Raji (cell line): ENCODE data around the gene PHF13.

Experiments
- POLR2A ChIP-seq: IDR thresholded peaks from 2 replicates; pipeline ENCODE4 v1.6.1; 2011; ENCODE audit warnings: low read depth, low read length, control low read depth; ENCODE audit not compliant: insufficient read depth

The PHF13 gene

DNA sequence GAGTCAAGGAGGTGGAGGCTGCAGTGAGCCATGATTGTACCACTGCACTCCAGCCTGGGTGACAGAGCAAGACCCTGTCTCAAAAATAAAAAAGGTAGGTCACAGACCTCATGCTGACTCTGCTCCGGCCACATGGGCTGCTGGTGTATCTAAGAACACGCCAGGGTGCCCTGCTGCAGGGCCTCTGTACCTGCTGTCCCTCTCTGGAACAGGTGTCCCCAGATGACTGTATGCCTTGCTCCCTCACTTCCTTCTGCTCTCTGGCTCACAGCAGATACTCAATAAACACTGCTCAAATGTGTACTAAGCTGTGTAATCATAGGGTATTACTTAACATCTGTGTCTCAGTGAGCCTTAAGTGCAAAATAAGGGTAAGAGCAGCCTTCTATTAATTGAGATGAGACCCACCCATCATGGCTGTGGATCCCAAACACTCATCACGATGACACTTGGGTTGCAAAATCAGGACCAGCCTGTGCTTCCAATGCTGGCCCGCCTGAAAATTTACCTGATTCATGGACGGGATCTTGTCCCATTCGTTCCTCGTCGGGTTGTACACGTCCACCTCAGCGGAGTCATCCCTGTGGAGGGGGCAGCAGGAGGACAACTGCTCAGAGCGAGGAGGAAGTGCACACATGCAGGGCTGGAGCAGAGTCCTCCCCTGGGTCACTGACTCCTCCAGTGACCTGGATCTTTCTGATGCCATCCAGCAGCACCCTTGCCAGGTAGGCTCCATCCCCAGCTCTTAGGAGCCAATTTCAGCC, 18.4 kb upstream of the PHF13 start:
- no peak for TF ChIP-seq POLR2A

DNA sequence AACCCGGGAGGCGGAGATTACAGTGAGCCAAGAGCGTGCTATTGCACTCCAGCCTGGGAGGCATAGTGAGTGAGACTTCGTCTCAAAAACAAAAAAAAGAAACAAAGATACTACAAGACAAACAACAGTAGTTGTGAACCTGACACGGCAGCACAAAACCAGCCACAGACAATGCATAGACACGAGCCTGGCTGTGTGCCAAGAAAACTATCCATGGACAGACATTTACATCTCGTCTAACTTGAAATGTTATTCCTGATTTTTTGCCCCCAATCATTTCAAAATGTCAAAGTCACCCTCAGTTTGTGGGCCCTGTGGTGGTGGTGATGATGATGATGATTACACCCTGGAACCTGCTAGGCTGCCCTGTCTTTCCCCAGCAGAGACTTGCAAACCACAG, 17.2 kb upstream of the PHF13 start:
- no peak for TF ChIP-seq POLR2A

DNA sequence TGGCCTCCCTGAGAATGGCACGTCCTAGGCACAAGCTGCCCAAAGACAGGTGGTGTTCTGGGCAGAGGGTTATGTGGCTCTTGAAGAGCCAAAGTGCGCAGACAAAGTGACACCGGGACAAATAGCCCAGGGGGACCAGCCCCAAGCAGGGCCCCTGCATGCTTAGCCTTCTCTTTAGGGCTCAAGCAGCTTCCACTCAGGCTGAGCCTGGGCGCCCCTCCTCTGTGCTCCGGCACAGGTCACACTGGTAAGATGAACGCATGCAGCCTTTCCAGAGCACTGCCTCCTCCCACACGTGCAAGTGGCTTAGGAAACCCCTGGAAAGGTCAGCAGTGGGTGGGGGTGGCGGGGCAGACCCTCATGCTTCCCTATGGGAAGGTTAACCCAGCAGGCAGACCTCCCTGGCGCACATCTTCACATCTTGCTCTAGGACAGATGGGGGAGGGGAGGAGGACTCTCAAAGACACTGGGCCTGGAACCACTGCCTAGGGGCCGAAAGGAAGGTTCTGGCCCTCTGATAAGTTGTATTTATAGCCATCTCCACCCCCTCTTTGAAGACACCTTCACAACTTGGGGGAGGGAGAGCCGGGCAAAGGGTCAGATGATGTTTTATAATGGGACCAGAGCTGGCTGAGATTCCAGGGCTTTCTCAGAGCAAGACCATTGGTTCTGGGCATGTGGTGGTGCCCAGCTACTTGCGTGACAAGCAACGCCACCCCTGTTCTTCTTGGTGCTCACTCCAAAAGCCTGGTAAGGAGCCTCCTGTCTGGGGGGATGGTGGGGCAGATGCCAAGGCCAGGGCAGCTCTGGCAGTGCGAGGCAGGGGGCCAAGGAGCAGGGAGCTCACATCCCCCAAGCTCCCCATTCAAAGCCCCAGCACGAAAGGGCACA, 16.4 kb upstream of the PHF13 start:
- TF ChIP-seq POLR2A, result no peak

DNA sequence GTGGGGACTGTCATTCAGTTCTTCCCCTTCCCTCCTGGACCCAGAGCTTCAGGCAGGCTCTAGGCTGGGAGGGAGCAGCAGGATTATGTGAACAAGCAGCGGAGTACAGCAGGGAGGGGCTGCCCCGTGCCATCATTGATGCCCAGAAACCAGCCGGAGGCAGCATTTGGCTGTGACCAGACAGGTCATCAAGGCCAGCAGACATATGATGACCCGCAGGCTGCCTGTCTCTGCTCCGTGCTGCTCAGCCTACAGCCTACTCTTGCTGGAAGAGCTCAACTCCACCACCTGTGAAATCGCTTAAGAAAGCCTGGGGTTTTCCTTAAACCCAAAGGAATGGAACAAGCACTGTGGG, 15.8 kb upstream of the PHF13 start:
- TF ChIP-seq POLR2A, result no peak

DNA sequence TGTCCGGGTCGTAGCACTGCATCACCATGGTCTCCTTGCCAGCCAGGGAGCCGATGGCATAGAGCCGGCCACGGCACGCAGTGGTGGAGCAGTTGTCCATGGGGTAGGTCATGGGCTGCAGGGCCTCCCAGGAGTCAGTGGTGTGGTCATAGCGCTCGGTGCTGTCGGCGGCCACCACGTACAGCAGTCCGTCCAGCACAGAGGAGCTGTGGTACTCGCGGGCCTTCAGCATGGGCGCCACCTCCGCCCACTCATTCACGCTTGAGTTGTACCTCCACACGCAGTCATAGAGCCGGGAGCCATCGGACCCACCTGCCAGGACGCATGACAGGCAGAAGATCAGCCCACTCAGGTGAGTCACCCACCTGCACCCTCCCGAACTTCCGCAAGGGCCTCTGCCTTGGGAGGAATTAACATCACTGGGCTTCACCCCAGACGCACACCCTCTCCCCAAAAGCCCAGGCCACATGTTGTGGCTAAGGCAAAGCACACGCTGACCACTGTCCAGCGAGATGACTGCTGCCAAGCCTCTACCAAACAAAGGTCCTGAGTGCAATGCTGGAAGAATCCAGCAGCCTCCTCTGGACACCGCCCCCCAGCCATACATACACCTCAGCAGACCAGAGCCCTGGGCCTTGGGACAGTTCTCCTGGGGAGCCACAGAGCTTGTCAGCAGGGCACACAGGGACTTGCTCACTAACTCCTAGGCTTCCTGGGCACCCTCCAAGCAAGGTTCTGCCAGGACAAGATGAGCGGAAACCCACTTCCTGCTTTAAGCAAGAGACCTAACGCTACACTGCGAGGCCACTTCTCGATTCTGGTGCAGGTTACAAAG, 14.2 kb upstream of the PHF13 start:
- no peak for TF ChIP-seq POLR2A

DNA sequence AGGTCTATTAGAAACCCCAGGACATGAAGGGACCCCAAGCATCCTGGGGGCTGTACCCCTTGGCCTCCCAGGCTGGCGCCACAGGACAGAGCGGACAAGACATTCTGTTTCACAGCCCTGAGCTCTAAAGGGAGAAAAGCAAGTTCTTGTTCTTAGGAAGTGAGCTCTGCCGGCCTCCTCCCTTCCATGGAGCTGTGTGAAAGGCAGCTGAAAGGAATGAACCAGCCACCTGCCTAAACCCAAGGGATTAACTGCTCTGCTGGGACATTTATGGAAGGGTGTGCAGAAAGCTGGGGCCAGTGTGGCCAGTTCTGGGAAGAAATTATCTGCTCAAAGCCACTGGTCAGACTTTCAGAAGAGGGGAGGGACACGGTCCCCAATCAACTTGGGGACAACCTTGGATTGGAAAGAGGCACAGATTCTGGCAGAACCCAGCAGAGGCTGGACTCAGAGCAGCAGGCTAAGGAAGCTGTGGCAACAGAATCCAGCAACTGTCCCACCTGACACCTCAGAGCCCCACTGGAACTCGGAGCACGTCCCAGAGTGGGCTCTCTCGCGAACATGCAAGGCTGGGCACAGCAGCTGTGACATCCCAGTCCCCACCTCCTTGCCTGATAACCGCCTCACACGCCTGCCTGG, 13.0 kb upstream of the PHF13 start:
- no peak for TF ChIP-seq POLR2A

DNA sequence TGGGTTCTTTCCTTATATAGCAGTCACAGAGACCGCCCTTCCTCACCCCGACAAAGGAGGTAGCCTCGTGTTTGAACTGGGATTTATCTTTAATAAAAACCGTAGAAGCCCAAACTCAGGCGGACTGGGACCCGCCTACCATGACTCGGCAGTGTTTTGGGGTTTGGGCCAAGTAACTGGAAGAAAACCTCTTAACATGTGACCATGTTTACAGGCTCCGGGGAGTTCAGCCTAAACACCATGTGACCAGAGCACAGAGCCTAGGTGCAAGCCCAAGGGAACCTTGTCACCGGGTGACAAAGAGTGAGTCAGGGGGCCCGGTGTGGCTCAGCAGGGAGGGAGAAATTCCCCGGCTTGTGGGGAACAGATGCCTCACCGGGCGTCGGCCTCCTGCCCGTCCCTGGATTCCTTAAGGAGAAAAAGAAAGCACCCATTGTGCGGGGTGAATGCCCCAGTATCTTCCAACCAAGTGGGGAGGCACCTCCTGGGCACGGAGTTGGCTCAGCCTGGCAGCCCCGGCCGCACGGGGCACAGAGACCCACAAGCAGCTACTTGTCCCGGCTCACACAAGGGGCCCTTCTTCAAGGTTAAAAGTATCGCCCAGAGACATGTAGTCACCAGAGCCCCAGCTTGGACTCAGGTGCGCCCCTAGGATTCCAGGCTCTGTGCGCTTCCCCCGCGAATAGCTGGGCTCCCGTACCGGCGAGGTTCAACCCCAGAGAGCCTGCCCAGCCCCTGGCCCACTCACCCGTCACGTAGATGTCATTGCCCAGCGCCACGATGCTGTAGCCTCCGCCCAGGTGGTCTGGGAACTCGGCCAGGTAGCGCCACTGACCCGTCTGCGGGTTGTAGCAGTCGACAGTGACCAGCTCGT, 12.2 kb upstream of the PHF13 start:
- TF ChIP-seq POLR2A, result no peak

DNA sequence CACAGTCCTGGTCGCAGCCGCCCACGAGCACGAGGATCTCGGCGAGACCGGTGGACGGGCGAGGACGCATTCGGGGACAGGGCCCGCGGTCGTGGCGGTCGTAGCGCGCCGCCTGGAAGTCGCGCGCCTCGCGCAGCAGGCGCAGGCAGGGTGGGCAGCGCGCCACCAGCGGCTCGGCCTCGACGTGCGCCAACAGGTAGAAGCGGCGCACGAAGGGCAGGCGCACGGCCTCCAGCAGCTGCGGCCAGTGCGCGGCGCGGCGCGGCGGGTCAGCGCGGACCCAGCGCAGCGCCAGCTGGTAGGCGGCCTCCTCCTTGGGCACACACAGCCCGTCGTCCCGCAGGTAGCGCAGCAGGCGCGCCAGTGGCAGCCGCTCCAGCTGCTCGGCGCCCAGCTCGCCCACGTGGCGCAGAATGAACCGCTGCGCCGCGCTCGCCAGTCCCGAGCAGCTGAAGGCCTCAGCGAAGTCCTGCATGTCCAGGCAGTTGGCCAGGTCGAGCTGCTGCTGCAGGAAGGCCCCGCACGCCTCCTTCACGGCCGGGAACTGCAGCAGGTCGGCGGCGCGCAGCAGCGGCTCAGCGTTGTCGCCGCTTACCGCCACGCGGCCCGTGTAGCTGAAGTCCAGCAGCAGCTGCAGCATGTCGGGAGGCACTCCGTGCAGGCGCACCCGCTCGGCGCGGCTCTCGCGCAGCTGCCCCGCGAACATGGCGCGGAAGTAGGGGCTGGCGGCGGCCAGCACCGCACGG, 11.4 kb upstream of the PHF13 start:
- TF ChIP-seq POLR2A, result no peak

DNA sequence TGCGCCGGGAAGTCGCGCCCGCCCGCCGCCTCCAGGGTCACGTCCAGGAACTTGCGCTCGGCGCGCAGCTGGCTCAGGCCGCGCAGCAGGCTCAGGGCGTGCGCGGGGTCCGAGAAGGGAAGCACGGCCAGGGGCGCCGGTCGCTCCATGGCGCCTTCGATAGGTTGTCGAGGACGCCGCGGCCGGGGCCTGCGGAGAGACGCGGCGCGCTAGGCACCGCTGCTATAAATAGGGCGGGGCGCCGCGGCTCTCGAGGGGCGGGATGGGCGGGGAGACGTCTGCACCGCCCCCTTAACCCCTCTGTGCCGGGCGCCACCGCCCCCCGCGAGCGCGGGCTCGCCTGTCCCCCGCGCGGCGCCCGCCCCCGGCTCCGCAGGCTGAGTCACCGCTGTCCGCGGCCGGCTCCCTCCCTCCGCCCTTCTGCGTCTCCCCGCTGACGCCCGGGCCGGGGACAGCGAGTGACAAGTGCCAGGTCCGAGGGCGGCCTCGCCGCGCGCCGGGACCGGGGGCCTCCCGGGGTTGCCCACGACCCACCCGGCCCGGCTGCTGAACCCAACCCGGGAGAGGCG, 10.8 kb upstream of the PHF13 start, which contains the start of gene KLHL21:
Gene KLHL21, minus strand, starts transcription at position 201 of the 569 bp plus-strand sequence. Its CDS starts 52 bp downstream, at position 149.
- peak; percentile 94 for TF ChIP-seq POLR2A

DNA sequence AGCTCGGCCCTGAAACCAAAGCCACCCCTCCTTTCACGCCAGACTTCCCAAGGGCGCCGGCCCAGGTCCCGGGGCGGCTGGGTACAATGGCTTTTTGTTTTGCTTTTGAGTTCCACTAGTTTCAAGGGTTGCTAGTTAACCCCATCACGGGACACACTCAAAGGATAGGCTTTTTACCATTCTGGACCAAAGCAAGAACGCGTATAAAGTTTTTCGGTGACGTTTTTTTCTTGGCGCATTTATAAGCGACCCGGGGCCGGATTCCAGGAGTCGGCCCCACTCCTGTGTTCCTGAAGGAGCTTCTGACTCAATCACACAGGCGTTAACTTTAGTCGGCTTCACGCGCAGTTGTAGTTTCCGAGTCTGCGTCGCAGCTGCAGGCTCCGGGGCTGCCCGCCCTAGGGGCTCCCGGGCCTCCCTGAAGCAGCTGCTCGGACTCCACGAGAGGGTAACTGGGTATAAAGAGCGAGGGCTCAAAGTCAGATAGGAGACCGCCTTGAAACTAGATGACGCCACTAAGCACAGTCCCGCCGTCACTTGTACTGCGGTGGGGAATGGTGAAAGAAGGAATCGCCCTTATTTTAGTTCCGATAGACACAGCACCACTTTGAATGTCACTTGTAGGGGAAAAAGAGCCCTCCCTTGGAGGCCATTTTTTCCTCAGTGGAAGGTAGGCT, 10.2 kb upstream of the PHF13 start:
- TF ChIP-seq POLR2A, result no peak

DNA sequence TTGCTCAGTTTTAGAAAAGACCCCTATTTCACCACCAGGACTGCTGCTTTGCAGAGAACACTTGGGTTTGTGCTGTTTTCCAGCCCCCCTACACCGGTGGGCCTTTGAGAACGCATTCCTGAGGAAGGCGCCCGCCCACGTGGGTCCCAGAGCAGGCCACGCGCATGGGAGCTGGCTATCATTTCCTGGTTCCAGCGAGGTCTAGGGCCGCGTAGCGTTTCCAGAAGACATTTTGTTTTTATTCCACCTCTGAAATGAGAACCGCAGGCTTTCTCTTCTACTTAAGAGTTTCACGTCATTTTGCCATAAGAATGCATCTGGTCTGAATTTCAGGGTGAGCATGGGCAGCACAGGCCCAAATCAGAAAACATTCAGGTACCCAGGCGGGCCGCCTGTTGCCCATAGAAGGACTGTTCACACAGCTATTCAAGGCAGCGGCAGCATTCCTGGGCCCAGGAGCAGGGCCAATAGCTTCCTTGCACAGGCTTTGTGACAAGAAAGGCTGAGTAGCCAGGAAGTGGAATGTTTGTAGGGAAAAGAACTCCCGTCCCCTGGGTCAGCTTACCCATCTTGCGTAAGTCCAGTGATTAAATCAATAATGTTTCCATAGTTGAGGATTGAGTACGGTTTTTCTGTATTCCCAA, 9.5 kb upstream of the PHF13 start:
- TF ChIP-seq POLR2A, result no peak
